Peyer's patch (tissue), 4 donors: ENCODE data around the gene ACOX3.

Source experiments
- POLR2A ChIP-seq, 2 donors: fragments of 450-650 bp; IDR thresholded peaks; one replicate each; pipeline ENCODE4 v1.5.1; 2017; ENCODE audit warnings: antibody characterized with exemption in 2 of 2, mild to moderate bottlenecking in 2 of 2, moderate library complexity in 2 of 2
- TF ChIP-seq, protein P1 (sequence below), 6 experiments: fragments of 450-650 bp in 4 of 6; fragments of 200-600 bp in 2 of 6; sonication (generic) in 1 of 6; IDR thresholded peaks; one replicate each; pipeline ENCODE4 v1.5.1; 2017 to 2019; ENCODE audit warnings: antibody characterized with exemption in 6 of 6, mild to moderate bottlenecking in 3 of 6, moderate library complexity in 1 of 6

DNA sequence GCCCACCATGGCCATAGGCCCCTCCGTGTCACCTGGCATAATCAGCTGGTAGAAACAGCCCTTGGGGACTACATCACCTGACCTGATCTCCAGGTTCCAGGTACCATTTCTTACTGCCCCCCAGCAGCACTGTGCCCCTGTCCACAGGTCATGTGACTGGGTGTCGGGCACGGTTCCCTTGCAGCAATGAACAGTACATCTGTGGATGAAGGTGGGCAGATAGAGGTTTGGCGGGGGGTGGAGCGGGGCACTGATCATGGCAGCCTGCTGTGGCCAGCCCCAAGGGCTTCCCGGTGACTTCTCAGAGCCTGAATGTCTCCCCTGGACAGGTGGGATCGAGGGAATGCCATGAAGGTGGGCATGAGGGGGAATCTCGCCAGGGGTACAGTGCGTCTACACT is 37.8 kb upstream of the ACOX3 start:
- TF ChIP-seq, protein P1, sequence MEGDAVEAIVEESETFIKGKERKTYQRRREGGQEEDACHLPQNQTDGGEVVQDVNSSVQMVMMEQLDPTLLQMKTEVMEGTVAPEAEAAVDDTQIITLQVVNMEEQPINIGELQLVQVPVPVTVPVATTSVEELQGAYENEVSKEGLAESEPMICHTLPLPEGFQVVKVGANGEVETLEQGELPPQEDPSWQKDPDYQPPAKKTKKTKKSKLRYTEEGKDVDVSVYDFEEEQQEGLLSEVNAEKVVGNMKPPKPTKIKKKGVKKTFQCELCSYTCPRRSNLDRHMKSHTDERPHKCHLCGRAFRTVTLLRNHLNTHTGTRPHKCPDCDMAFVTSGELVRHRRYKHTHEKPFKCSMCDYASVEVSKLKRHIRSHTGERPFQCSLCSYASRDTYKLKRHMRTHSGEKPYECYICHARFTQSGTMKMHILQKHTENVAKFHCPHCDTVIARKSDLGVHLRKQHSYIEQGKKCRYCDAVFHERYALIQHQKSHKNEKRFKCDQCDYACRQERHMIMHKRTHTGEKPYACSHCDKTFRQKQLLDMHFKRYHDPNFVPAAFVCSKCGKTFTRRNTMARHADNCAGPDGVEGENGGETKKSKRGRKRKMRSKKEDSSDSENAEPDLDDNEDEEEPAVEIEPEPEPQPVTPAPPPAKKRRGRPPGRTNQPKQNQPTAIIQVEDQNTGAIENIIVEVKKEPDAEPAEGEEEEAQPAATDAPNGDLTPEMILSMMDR (IDR thresholded peaks at IDR 0.05) = no peak
- TF ChIP-seq POLR2A (IDR thresholded peaks at IDR 0.05) = no peak
